Activated CD4-positive, CD25-positive, alpha-beta regulatory T cell treated with anti-CD3 and anti-CD28 coated beads, Interleukin-2, amount 50 U/mL, for 72 hours (primary cell): ENCODE data around the gene B4GALNT3.

Experiments used
- DNase-seq: peaks from one replicate; pipeline ENCODE4 v3.0.0; 2021

B4GALNT3 gene

GRCh38 chr12:602700-603068 is 142.9 kb downstream of the B4GALNT3 start:
- DNase-seq, result no peak

- no peak for DNase-seq
These were observed 145.2 kb downstream of the B4GALNT3 start for GRCh38 chr12:604956-605355.

GRCh38 chr12:607541-608001 is 147.8 kb downstream of the B4GALNT3 start:
- DNase-seq, result no peak

- no peak for DNase-seq
These were observed 148.7 kb downstream of the B4GALNT3 start for GRCh38 chr12:608413-608812.

- DNase-seq, result no peak
These were observed 149.2 kb downstream of the B4GALNT3 start for GRCh38 chr12:608921-609320.

GRCh38 chr12:611721-612120 is 152.0 kb downstream of the B4GALNT3 start:
- DNase-seq, result no peak

- no peak for DNase-seq
These were observed 152.6 kb downstream of the B4GALNT3 start for GRCh38 chr12:612293-612692.

GRCh38 chr12:612886-613285 is 153.1 kb downstream of the B4GALNT3 start:
- no peak for DNase-seq
